ENCODE measurements around the gene FRZB.
"Not testable (repeated sequence)": the region's sequence is repeated elsewhere in the genome, so short reads cannot be mapped to it uniquely, and the experiment has no call there.

FRZB gene

DNA sequence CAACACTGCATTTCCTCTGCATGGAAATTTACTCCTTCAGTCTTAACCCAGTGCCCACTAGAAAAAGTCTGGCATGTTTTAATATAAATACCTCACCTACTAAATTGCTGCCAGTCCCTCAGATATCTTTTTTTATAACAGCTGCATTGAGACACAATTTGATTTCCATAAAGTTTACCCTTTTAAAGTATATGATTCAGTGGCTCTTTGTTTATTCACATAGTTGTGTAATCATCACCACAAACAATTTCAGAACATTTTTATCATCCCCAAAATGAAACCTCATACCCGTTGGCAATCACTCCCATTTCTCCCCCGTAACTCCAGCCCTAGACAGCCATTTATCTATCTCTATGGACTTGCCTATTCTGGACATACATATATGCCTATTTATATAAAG is 17.0 kb upstream of the FRZB start:
- no peak overlapping the region for H3K4me3 ChIP-seq (ENCODE audit: low read depth, low read length)
- in situ Hi-C loops (cut with HindIII; ENCODE audit: low sequenced_read_pairs) = no loop called here
- TF ChIP-seq, protein P1, sequence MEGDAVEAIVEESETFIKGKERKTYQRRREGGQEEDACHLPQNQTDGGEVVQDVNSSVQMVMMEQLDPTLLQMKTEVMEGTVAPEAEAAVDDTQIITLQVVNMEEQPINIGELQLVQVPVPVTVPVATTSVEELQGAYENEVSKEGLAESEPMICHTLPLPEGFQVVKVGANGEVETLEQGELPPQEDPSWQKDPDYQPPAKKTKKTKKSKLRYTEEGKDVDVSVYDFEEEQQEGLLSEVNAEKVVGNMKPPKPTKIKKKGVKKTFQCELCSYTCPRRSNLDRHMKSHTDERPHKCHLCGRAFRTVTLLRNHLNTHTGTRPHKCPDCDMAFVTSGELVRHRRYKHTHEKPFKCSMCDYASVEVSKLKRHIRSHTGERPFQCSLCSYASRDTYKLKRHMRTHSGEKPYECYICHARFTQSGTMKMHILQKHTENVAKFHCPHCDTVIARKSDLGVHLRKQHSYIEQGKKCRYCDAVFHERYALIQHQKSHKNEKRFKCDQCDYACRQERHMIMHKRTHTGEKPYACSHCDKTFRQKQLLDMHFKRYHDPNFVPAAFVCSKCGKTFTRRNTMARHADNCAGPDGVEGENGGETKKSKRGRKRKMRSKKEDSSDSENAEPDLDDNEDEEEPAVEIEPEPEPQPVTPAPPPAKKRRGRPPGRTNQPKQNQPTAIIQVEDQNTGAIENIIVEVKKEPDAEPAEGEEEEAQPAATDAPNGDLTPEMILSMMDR (IDR thresholded peaks at IDR 0.05; ENCODE audit: low read depth, low read length, missing control alignments) = no peak
- DNase-seq (ENCODE audit: low read depth) = no peak

DNA sequence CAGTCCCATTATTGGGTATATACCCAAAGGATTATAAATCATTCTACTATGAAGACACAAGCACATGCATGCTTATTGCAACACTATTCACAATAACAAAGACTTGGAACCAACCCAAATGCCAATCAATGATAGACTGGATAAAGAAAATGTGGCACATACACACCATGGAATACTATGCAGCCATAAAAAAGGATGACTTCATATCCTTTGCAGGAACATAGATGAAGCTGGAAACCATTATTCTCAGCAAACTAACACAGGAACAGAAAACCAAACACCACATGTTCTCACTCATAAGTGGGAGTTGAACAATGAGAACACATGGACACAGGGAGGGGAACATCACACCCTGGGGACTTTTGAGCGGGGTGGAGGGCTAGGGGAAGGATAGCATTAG is 13.7 kb upstream of the FRZB start:
- DNase-seq (ENCODE audit: low read depth); in situ Hi-C loops (cut with HindIII; ENCODE audit: low sequenced_read_pairs): not testable (repeated sequence)

DNA sequence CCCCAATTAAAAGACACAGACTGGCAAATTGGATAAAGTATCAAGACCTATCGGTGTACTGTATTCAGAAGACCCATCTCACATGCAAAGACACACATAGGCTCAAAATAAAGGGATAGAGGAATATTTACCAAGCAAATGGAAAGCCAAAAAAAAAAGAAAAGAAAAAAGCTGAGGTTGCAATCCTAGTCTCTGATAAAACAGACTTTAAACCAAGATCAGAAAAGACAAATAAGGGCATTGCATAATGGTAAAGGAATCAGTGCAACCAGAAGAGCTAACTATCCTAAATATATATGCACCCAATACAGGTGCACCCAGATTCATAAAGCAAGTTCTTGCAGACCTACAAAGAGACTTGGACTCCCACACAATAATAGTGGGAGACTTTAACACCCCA is 10.2 kb upstream of the FRZB start:
- in situ Hi-C loops (cut with HindIII; ENCODE audit: low sequenced_read_pairs); DNase-seq (ENCODE audit: low read depth); H3K4me3 ChIP-seq (ENCODE audit: low read depth, low read length): not testable (repeated sequence)

More for the DNA sequence above, 13.7 kb upstream of the FRZB start:
- not testable (repeated sequence) for H3K4me3 ChIP-seq (ENCODE audit: low read depth, low read length)

DNA sequence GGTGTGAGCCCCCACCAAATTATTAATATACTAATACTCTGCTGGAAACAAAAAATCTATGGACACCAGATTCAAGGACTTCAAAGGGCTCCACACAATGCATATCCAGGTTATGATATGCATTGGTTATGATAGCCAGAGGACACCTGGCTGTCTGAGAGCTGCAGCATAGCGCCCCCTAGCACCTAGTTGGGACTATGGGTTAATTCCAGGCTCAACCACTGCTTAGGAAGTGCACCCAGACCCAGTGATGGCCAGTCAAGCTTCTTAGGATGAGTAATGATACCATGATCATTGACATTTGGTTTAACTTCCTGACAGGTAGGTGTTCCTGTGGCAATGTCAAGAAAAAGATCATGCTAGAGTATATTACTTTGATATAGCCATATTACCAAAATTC is 3.8 kb upstream of the FRZB start:
- in situ Hi-C loops (cut with HindIII; ENCODE audit: low sequenced_read_pairs) = no loop called here
- H3K4me3 ChIP-seq (ENCODE audit: low read depth, low read length) = no peak overlapping the region
- no peak for DNase-seq (ENCODE audit: low read depth)
- TF ChIP-seq, protein P1 (IDR thresholded peaks at IDR 0.05; ENCODE audit: low read depth, low read length, missing control alignments) = peak; percentile 18

DNA sequence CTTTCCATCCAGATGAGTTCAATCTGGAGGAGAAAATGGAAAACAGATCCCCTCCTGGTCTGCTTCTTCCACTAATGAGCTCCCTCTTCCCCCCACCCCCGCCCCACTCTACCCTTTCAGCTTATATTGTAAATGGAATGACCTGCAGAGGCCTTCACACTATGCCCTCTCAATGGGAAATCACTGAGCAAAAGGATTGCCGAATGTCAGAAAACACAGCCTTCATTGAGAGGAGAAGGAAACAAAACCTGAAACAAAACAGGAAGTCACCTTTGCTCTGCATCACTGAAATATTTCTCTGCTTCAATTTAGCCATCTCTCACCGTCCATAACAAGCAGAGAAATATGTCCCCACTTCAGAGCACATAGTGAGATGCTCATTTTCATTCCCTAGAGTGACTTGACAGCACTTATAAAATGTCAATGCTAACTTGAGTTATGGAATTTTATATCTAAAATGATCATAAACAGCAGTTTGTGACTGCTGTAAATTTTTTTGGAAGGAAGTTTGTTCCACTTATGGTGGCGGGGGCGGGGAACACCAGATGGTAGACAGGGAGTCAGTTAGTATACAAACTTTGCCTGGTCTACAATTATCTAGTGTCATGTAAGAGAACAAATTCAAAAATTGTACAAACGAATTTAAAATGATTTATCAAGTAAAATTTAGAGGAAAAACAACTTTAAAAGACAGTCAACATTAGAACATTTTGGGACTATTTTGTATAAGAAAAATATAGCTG is 1.8 kb upstream of the FRZB start:
- no peak overlapping the region for H3K4me3 ChIP-seq (ENCODE audit: low read depth, low read length)
- TF ChIP-seq, protein P1 (IDR thresholded peaks at IDR 0.05; ENCODE audit: low read depth, low read length, missing control alignments) = no peak
- no peak for DNase-seq (ENCODE audit: low read depth)
- in situ Hi-C loops (cut with HindIII; ENCODE audit: low sequenced_read_pairs) = no loop called here

DNA sequence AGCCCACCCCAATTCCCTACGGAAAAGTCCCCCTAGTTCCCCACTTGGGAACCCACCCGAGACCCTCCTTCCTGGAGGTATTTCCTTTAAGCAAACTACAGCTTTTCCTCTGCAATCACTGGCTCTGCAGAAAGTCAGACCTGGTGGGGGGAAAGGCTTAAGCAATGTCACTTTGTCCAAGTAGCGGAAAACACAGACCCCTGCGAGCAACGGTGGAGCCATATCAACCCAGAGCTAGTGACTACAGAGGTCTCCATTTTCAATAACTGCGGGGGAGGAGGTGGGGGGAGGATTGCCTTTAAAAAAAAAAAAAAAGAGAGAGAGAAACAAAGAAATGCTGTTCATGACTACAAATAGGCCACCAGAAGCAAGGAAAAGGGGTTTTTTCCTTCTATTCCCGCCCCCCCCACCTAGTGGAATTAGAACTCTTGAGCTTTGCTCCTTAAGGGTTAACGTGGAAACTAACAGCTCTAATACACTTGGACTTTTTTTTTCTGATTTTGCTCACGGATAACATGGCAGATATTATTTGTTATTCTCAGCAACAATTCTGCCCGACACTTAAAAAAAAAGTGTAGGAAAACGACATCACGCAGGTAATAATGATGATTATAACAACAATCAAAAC is 1.1 kb upstream of the FRZB start:
- DNase-seq (ENCODE audit: low read depth) = no peak
- peak overlapping the region; percentile 45 for H3K4me3 ChIP-seq (ENCODE audit: low read depth, low read length)

DNA sequence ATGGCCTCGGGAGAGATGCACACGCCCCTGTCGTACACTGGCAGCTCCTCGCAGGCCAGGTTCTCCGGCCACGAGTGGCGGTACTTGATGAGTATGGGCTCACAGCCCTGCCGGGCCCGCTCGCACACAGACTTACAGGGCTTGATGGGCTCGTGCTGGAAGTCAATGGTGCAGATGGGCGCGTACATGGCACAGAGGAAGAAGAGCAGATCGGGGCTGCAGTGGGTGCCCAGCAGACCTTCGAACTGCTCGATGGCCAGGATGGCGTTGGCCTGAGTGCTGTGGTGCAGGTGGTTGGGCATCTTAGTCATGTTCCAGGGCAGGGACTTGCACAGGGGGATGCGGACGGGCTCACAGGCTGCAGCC is 359 bp downstream of the FRZB start:
- in situ Hi-C loops (cut with HindIII; ENCODE audit: low sequenced_read_pairs) = no loop called here
- peak overlapping the region; percentile 45 for H3K4me3 ChIP-seq (ENCODE audit: low read depth, low read length)
- TF ChIP-seq, protein P1 (IDR thresholded peaks at IDR 0.05; ENCODE audit: low read depth, low read length, missing control alignments) = no peak
- DNase-seq (ENCODE audit: low read depth) = no peak

More for the DNA sequence above, 1.1 kb upstream of the FRZB start:
- in situ Hi-C loops (cut with HindIII; ENCODE audit: low sequenced_read_pairs) = no loop called here
- TF ChIP-seq, protein P1 (IDR thresholded peaks at IDR 0.05; ENCODE audit: low read depth, low read length, missing control alignments) = no peak
